ENCODE data around the gene UBR1.
A peak's percentile ranks its signal among the peaks of the same experiment; 100 is the strongest.
"Not testable (repeated sequence)": the region's sequence is repeated elsewhere in the genome, so short reads cannot be mapped to it uniquely, and the experiment has no call there.

The UBR1 gene

DNA sequence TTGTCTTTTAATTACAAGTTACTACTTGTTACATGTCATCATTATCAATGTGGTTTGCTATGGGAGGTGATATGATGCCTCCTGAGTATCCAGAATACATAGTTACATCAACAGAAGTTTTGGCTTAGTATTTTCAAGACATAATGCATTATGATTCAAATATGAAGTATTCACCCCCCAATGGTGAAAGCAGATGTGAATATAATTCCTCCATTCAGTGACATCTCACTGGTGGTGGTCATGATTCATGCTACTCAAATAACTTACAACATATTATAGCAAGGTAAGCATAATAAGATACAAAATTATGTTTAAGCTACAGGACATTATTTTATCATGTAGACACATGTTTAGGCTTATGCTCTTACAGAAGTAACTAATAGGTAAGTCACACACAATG, 150.3 kb downstream of the UBR1 start:
- DNase-seq = peak; percentile 82

DNA sequence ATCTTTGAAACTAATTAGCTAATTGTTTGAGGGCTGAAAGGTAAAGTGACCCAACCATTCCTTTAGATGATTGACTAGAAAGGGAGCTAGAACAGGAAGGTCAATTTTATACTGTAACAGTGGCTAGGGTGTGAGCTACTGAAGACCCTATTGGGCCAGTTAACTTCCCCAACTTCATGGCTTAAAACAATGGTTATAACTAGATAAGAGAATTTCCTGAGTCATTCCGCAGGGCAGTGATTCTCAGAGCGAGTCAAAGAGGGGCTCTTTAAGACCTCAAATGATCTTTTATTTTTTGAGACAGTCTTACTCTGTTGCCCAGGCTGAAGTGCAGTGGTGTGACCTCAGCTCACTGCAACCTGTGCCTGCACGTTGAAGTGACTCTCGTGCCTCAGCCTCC, 151.5 kb downstream of the UBR1 start:
- no peak for DNase-seq

DNA sequence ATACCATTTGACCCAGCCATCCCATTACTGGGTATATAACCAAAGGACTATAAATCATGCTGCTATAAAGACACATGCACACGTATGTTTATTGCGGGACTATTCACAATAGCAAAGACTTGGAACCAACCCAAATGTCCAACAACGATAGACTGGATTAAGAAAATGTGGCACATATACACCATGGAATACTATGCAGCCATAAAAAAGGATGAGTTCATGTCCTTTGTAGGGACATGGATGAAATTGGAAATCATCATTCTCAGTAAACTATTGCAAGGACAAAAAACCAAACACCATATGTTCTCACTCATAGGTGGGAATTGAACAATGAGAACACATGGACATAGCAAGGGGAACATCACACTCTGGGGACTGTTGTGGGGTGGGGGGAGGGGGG, 156.9 kb downstream of the UBR1 start:
- not testable (repeated sequence) for DNase-seq

DNA sequence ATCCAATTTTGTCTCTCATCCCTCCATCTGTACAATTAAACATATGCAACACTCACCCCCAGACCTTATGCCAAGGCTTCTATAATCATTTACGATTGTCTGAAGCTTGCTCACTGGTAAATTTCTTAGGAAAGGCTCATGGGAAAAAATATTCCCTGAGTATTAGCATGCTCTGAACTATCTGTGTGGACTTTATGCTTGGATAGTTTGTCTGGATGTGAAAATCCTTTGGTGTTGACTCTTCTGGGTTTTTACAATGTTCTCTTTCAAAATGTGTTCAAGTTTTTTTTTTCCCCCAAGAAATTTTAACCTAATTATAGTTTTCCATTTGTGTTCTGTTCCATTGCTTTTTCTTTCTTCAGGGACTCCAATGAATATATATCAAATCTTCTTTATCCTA, 165.3 kb downstream of the UBR1 start:
- DNase-seq = no peak

DNA sequence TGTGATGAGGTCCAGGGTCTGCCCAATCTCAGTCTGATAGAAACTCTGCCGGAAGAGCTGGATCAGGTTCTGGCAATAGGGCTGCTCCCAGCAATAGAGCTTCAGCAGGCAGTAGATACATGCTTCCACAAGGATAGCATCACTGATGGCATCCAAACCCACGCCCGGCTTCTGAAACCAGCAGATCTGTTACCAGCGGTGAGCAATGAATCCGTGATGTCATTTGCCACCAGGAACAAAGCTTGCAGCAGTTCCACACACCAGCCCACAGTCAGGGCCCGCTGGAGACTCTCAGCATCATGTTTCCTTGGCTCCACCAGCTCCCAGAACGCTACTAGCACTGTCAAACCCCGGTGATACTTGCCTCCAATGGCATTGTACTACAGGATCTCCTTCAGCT, 166.0 kb downstream of the UBR1 start:
- no peak for DNase-seq

DNA sequence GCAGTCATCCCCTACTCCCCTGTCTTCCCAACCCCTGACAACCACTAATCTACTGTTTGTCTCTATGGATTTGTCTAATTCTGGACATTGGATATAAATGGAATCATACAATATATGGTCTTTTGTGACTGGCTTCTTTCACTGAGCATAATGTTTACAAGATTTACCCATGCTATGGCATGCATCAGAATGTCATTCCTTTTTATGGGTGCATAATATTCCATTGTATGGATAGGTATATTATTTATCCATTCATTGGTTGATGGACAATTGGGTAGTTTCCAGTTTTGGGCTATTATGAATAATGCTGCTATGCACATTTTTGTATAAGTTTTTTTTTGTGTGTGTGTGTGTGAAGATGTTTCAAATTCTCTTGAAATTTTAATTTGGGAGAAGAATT, 168.7 kb downstream of the UBR1 start:
- DNase-seq = no peak

DNA sequence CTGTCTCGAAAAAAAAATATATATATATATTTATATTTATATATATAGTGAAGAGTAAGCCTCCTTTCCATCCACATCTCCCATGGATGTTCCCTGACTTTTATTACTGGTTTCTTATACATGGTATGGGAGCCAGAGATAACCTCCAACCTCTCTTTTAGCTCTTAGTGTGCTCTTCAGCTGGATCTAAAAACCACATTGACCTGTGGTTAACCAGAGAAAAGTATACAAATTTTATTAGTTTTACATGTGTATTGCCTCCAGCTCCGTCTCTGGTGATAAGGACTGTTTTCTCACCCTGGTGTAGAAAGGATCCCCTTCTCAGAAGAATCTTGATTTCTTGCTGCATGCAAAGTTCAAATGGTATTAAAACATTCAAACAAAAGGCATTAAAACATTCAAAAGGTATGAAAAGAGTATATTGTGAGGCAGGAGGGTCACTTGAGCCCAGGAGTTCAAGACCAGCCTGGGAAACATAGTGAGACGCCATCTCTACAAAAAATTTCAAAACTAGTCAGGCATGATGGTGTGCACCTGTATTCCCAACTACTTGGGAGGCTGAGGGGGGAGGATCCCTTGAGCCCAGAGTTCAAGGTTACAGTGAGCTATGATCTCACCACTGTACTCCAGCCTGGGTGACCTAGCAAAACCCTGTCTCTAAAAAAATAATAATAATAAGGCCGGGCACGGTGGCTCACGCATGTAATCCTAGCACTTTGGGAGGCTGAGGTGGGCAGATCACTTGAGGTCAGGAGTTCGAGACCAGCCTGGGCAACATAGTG, 171.8 kb downstream of the UBR1 start:
- DNase-seq = no peak

GRCh38 chr15:42932833-42933515, 172.9 kb downstream of the UBR1 start:
- no peak for DNase-seq

DNA sequence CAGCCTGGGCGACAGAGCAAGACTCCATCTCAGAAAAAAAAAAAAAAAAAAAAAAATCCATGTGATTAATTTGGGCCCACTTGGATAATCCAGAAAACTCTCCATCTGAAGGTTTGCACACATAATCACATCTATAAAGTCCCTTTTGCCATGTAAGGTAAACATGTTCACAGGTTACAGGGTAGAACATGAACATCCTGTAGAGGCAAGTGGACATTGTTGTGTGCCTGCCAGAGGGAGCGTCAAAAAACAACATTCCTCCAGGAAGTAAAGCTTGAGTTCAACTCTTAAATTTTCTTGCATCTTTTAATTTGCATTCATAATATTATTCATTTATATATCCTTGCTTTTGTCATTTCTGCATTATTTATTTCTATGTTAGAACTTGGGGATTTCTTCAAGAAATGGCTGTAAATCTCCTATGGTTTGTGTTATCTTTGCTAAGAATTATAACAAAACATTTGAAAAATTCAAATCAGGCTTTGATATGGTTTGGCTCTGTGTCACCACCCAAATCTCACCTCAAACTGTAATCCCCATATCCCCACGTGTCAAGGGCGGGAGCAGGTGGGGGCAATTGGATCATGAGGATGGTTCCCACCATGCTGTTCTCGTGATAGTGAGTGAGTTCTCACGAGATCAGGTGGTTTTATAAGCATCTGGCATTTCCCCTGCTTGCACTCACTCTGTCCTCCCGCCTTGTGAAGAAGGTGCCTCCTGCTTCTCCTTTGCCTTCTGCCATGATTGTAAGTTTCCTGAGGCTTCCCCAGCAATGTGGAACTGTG, 173.9 kb downstream of the UBR1 start:
- no peak for DNase-seq

- peak; percentile 56 for DNase-seq
These were observed 176.5 kb downstream of the UBR1 start for GRCh38 chr15:42929306-42929848.

DNA sequence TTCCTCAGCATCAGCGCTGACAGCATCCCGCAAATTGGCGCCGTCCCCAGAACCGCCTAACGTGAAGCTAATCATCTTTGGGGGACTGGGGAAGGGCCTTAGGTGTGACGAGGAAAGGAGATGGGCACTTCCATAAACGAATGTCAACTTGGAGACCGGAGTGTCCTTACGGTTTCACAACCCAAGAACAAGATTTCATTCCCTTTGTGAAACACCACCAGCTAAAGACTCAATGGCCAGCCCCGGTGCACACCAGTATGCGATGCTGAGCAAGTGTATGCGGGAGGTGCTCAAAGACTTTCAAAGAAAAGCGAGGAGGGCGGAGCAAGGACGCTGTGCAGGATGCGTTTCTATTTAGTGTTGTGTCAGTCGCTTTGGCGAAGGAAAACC, 184.5 kb downstream of the UBR1 start:
- peak; percentile 15 for DNase-seq

DNA sequence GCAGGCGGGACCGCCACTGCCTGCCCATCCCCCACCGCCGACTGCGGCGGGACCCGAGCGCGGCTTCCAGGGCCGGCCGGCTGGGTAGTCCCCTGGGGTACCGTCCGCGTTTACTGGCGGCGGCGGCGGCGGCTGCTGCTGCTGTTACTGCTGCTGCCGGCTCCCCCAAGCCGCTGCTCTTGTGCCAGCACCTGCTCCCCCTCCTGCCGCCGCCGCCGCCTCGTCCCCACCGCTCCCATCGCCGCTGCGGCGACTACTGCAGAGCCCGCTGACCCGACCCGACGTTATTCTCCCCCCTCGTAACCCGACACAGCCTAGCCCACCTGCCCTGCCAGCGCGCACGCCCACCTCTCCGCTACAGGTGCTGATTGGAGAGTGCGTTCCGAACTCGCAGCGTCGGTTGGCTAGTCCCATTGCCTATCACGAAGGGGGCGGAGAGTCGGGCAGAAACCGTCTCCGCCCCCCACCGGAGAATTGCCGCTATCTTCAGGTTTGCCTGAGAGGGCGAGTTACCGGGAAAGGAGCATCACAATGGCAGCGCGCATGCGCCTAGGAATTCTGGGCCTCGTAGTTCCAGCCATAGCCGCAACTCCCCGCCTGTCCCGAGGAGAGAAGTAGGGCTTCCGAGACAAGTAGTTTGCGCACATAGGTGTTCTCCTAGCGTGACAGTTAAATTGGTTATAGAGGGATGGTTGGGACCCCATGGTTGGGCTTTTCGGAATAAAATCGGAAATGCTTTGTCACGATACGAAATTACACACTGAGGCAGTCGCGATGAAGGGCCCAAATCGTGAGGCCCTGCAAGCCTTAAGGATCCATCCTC, 185.1 kb downstream of the UBR1 start, which contains the start of gene TTBK2:
TTBK2 (minus strand) TSS at position 260 of the 823 bp plus-strand sequence. CDS start 42,161 bp downstream, outside the sequence.
- DNase-seq = peak; percentile 98

DNA sequence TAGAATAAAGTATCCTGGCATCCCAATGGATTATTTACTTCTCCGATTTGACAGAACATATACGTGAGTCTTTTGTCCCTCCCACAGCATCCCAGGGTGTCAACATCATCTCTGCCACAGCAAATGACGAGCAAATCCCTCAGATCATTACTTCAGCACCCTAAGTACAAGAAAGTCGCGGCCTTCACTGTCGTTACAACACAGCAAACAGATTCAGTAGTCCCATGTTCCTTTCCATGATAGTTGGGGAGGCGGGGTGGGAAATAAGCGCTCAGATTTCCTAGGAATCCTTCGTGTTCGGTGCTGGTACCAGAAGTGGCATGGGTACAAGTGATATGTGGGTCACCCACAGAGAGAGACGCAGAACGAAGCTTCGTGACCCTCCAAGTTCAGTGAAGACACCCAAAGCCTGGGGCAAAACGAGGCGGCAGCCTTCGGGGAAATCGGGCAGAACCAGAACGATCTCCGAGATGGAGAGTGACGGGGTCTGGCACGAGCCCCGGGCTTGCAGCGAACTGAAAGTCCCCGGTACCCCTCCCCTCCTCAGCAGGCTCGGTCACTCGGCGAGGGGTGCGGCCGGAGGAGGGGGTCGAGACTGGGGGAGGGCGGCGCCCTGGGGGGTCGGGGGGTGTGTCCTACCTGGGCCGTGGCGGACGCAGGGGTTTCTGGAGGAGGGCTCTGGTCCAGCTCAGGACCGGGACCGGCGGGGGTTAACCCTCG, 185.9 kb downstream of the UBR1 start:
- DNase-seq = peak; percentile 45

DNA sequence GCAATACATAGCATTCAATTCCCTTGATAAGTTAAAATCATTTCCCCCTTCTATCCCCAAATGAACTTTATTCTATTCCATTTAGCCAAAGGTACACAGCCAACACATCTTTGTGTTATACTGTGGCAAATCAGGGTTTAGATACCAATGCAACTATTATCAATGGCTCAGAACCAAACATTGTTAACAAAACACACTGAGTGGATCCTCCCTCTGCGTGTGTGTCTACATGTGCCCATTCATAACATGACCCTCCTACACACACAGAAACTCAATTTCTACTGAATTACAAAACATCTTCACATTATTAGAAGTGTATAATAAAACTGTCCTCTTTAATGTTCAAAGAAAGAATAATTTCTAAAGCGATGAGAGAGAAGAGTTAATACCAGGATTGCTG, 186.5 kb downstream of the UBR1 start:
- DNase-seq = no peak

- DNase-seq = no peak
These were observed 187.8 kb downstream of the UBR1 start for GRCh38 chr15:42918047-42918446.

DNA sequence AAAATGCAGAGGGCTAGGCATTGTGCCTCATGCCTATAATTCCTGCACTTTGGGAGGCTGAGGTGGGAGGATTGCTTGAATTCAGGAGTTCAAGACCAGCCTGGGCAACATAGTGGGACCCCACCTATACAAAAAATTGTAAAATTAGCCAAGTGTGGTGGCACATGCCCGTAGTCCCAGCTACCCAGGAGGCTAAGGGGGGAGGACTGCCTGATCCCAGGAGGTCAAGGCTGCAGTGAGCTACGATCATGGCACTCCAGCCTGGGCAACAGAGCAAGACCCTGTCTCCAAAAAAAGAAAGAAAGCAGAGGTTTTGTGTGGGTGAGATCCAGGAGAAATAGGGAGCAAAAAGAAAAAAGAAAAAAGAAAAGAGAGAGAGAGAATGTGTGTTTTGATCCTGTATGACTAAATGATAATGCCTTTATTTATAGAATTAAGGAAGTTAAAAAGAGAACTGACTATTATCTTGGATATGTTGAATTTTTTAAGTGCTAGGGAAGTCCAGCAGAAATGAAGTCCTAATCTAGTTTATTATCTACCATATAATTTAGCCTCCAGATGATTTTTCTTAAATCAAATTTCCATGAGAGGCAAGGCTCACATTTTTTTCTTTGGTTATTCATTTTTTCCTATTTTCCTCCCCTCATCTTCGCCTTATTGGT, 190.1 kb downstream of the UBR1 start:
- DNase-seq = no peak

GRCh38 chr15:42914728-42915497, 190.9 kb downstream of the UBR1 start:
- DNase-seq = no peak

DNA sequence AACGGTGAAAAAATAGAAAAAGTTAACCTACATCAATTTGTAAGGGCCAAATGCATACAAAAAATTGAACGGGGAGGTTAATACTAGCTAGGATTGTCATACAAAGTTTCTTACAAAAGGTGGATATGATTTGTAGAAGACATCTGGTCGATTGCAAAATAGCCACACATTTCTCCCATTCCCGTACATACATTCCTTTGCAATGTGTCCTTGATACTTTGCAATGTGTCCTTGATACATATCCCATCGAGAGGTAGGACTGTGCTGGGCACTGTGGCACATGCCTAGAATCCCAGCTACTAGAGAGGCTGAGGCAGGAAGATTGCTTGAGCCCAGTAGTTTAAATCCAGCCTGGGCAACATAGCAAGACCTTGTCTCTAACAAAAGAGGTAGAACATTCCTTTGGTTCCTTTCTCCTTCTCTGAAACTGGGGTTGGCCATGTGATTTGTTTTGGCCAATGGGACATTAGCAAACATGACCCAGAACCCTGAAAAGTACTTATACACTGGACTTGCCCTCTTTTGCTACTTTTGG, 194.7 kb downstream of the UBR1 start:
- DNase-seq = peak; percentile 42

- no peak for DNase-seq
These were observed 197.3 kb downstream of the UBR1 start for GRCh38 chr15:42908538-42908937.
